Heart right ventricle (tissue), 16 donors: ENCODE data around the gene NR2F2. TPM values are rescaled to one million over a fixed set of nuclear protein-coding genes. Genes with fewer than 3 reads are reported as not detected.

Source experiments
- ATAC-seq, 8 donors: fragments of 200-7000 bp; cut with Tn5 transposase; one replicate each; pipeline ENCODE4 v1.9.1; 2020; ENCODE audit warnings: mild to moderate bottlenecking in 8 of 8, moderate library complexity in 8 of 8, moderate number of reproducible peaks in 1 of 8
- DNase-seq, 2 donors: peaks; one replicate each; pipeline ENCODE4 v3.0.0-alpha.2; 2020
- H3K27ac ChIP-seq, 10 donors: fragments of 200-600 bp; sonication (generic) in 2 of 10; one replicate each; pipeline versions ENCODE4 v1.5.0 to v1.8.0; 2020 to 2022; ENCODE audit warnings: mild to moderate bottlenecking in 3 of 10
- H3K27me3 ChIP-seq, 7 donors: fragments of 200-600 bp; one replicate each; pipeline ENCODE4 v1.8.0; 2021 to 2022; ENCODE audit warnings: mild to moderate bottlenecking in 2 of 7
- H3K36me3 ChIP-seq, 9 donors: fragments of 200-600 bp; sonication (generic) in 1 of 9; one replicate each; pipeline versions ENCODE4 v1.5.0 to v1.8.0; 2020 to 2022; ENCODE audit warnings: mild to moderate bottlenecking in 2 of 9
- H3K4me1 ChIP-seq, 9 donors: fragments of 200-600 bp; sonication (generic) in 1 of 9; one replicate each; pipeline versions ENCODE4 v1.5.0 to v1.8.0; 2020 to 2022; ENCODE audit warnings: mild to moderate bottlenecking in 4 of 9
- H3K4me3 ChIP-seq, 10 donors: fragments of 200-600 bp; sonication (generic) in 2 of 10; one replicate each; pipeline versions ENCODE4 v1.5.0 to v1.8.0; 2020 to 2022; ENCODE audit warnings: mild to moderate bottlenecking in 7 of 10, moderate library complexity in 2 of 10
- H3K9me3 ChIP-seq, 11 donors: fragments of 200-600 bp in 10 of 11; sonication (generic) in 2 of 11; one replicate each; pipeline versions ENCODE4 v1.5.0 to v1.8.0; 2013 to 2022; ENCODE audit warnings: mild to moderate bottlenecking in 2 of 11, control low read depth in 1 of 11, moderate library complexity in 1 of 11
- CTCF ChIP-seq, 9 donors: fragments of 200-600 bp; sonication (generic) in 2 of 9; IDR thresholded peaks; one replicate each; pipeline versions ENCODE4 v1.5.0 to v1.8.0; 2021 to 2022; ENCODE audit warnings: antibody characterized with exemption in 9 of 9, mild to moderate bottlenecking in 5 of 9, moderate library complexity in 1 of 9
- WGBS, 2 donors: extraction: QIAGEN DNeasy Blood & Tissue Kit; methylation state at CpG; one replicate each; pipeline ENCODE4 v1.1.7; 2013; ENCODE audit warnings: inconsistent platforms in 1 of 2; 5-methylcytosine and 5-hydroxymethylcytosine counted together
- intact Hi-C, 10 donors: fragments of 100-400 bp; cut with DNase I; formaldehyde crosslinking; loops; one replicate each; pipeline versions ENCODE4 v1.11.1 to v1.14.2; 2022
- polyA plus RNA-seq, 2 donors: library from polyadenylated mRNA; stranded (reverse); fragments of 200-250 nt; gene quantifications; one replicate each; pipeline ENCODE4 v1.2.3, GENCODE V29; 2013
- total RNA-seq, 10 donors: library from RNA; stranded (reverse); fragmentation: NEBNext Ultra II Directional in 3 of 10; extraction: Animal tissue kit (Norgen Biotek cat#: 25700) in 3 of 10; gene quantifications; one replicate each; pipeline versions ENCODE4 v1.2.1 to v1.2.4, GENCODE V29; 2021 to 2023
- donor health status: Arrhythmogenic right ventricular cardiomyopathy.
- donor health status: ischemic (EF 13 %, LVEDD 7.1; RV severe dilation, severe dysfunction).
- donor health status: healthy with polysubstance abuse.
- donor health status: DM: no; HTN: yes; CAD: no.
- donor health status: DM: no; HTN: no; CAD: no.
- donor health status: ischemic (EF 25% LVEDD 6.9; RV normal size, moderate dysfunction).
- donor health status: ischemic (EF 25% LVEDD 5.7; RV mildly dilated, moderate dysfunction).
- donor health status: healthy.
- donor health status: DM: yes; HTN: yes; CAD: no.
- donor health status: Ischemic cardiomyopathy.
- donor health status: ischemic (EF 35%, LVEDD 5.7; RV mildly dilated, moderate dysfunction).
- donor health status: nonischemic (EF 11% LVEDD 7.7; RV severe dilation, severe dysfunction).
- donor health status: DM: yes; HTN: yes; CAD: no.
- donor health status: PGD.
- donor health status: ischemic (EF 29% LVEDD 5.4; RV normal size, mild dysfunction).
- donor health status: nonischemic (EF 23%, LVEDD 6.1; RV moderate dilation, normal function).

NR2F2 gene
- total and polyA plus RNA-seq, 12 donors, result 8.2 to 31.7 (median 16.1) TPM

GRCh38 chr15:96304839-96305238 lies 25.7 kb upstream of the NR2F2 start:
- H3K9me3 ChIP-seq, result no peaks in the 10 kb centered on the region
- TF ChIP-seq CTCF (IDR thresholded peaks at IDR 0.05), result no peak
- H3K27ac ChIP-seq, result no peak overlapping the region
- DNase-seq, result no peak
- H3K4me1 ChIP-seq, result peaks cover 0 to 22% (median 0%) of the 10 kb centered on the region in 9 donors
- H3K36me3 ChIP-seq, result no peaks in the 10 kb centered on the region
- no peak for ATAC-seq
- WGBS, 2 donors, result 76 to 77% methylated on average over 3 of the region's 3 CpGs
- no peak overlapping the region for H3K4me3 ChIP-seq
- intact Hi-C loops, result no loop called here
- H3K27me3 ChIP-seq, result no peaks in the 10 kb centered on the region

- Histone ChIP-seq H3K4me1 (peaks cover 0 to 27% (median 0%) of the 10 kb centered on the region in 9 donors), H3K9me3 (no peaks in the 10 kb centered on the region), H3K4me3 (no peak overlapping the region), H3K36me3 (no peaks in the 10 kb centered on the region), H3K27ac (no peak overlapping the region), H3K27me3 (no peaks in the 10 kb centered on the region)
- TF ChIP-seq CTCF (IDR thresholded peaks at IDR 0.05), result no peak
- ATAC-seq (no peak), DNase-seq (no peak)
- intact Hi-C loops, result no loop called here
- 97 to 100% methylated on average over 1 of the region's 1 CpG for WGBS, 2 donors
Measured at GRCh38 chr15:96306321-96306720, 24.2 kb upstream of the NR2F2 start.

- WGBS, 2 donors, result 65 to 78% methylated on average over 5 of the region's 5 CpGs
- Histone ChIP-seq H3K4me1 (peaks cover 0 to 32% (median 0%) of the 10 kb centered on the region in 9 donors), H3K27ac (peak overlapping the region in 2 of 10 donors; percentile 0 to 40), H3K36me3 (no peaks in the 10 kb centered on the region), H3K27me3 (no peaks in the 10 kb centered on the region), H3K4me3 (no peak overlapping the region), H3K9me3 (no peaks in the 10 kb centered on the region)
- no peak for TF ChIP-seq CTCF (IDR thresholded peaks at IDR 0.05)
- intact Hi-C loops, result no loop called here
- ATAC-seq (no peak), DNase-seq (no peak)
Measured at GRCh38 chr15:96307856-96308394, 22.6 kb upstream of the NR2F2 start.

GRCh38 chr15:96309143-96309660 lies 21.3 kb upstream of the NR2F2 start:
- intact Hi-C loops, result no loop called here
- 47 to 57% methylated on average over 5 of the region's 5 CpGs for WGBS, 2 donors
- no peak overlapping the region for H3K4me3 ChIP-seq
- TF ChIP-seq CTCF (IDR thresholded peaks at IDR 0.05), result no peak
- peaks cover 0 to 32% (median 0%) of the 10 kb centered on the region in 9 donors for H3K4me1 ChIP-seq
- no peaks in the 10 kb centered on the region for H3K9me3 ChIP-seq
- peak in 4 of 8 donors; percentile 34 to 48 (median 40) for ATAC-seq
- no peak for DNase-seq
- H3K27me3 ChIP-seq, result peaks cover 0 to 7% (median 0%) of the 10 kb centered on the region in 7 donors
- H3K27ac ChIP-seq, result peak overlapping the region in 3 of 10 donors; percentile 0 to 45 (median 40)
- H3K36me3 ChIP-seq, result no peaks in the 10 kb centered on the region
